HK-2 (cell line): Measurements from ENCODE around the gene NSD1.
A peak's percentile ranks its signal among the peaks of the same experiment; 100 is the strongest.

ENCODE experiments used
- DNase-seq: peaks from one replicate; pipeline ENCODE4 v3.0.0-alpha.2; 2018; ENCODE audit not compliant: unreplicated experiment

The NSD1 gene

DNA sequence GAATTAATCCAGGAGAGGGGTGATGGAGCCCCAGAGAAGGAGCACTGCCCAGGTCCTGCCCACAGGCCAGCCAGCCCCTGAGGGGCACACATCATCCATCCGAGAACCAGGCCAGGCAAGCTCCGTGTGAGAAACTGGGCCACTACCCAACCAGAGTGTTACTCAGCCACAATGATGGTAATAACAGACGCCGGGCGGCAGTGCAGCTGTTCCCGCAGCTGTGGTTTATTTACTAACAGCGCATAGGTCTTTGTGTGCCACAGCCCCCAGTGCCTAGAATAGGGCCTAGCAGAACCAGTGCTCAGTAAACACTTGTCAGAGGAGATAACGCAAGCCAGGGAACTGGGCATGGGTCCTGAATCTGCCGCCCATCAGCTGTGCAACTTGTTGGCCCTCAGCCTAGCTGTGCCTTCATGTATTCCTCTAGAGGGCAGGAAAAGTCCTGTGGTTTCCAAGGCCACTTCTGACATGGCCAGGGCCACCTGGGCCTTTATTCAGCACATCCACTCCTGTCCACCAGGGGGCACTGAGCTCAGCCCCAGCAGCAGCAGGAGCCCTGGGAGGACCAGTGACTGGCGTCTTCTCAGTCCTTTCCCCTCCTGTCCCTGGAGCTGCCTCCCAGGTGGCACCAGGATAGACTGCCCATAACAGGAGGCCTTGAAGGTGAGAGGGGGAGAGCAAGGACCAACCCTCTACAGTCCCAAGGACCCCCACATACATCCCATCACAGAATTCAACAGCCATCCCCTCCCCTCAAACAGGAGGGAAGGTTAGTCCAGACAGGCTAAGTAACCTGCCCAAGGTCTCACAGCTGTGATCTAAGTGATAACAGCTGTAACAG is 176.0 kb downstream of the NSD1 start:
- peak; percentile 66 for DNase-seq

DNA sequence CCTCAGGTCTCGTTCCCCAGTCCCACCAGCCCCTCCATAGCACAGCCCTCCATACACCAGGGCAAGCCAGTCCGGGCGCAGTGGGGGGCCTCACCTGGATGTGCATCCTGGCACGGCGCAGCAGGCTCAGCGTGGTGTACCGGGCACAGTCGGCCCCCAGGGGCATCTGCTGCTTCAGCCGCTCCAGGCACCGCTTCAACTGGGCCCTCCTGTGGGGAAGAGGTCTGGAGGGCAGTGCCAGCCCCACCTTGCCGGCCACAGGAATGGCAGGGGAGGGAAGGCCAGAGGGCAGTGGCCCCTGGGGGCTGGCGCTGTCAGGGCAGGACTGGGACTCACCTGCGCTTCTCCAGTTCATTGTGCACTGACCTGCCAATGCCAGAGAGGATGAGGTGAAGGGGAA is 176.8 kb downstream of the NSD1 start:
- DNase-seq, result no peak

GRCh38 chr5:177310757-177311391 is 177.3 kb downstream of the NSD1 start:
- DNase-seq, result no peak

DNA sequence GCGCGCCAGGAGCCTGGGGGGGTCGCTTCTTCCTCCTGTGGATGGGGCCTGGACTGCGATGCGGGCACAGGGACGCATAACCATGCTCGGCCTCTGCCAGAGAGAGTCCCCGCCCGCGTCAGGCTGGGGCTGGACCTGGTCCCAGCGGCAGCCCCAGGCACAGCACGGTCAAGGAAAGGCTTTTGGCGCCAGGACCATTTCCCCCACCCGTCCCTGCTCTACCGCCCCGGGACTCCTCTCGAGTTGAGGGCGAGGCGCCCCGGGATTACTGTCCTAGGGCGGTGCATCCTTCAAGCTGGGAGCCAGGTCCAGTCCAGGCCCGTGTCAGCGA is 177.8 kb downstream of the NSD1 start:
- no peak for DNase-seq

- DNase-seq, result peak; percentile 90
These were observed 178.4 kb downstream of the NSD1 start, which contains the start of gene MXD3 for GRCh38 chr5:177311723-177312648. MXD3 (minus strand) TSS chr5:177311898; CDS start chr5:177311830, 68 bp downstream.

DNA sequence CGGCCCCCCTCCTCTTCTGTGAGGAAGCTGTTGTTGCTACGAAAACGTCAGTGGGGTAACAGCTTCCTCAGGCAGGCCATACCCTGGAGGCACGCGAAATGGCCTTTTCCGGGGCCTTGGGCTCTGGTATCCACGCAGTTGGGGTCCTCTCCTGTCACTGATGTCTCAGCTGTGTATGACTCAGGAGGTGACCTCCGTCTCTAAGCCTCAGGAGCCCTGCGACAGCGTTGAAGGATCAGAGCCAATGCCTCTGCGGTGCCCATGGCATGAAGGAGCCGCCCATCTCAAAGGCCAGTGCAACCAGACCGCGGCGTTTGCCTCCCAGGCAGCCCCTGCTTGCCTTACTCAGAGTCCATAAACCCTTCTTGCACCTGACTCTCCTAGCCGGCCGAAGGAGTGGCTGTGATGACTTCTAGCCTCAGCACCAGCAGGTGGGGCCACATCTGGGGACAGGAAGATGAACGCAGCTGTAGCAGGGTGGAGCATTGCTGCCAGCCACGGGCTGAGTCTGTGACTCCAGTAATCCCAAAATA is 179.1 kb downstream of the NSD1 start:
- DNase-seq, result peak; percentile 56

DNA sequence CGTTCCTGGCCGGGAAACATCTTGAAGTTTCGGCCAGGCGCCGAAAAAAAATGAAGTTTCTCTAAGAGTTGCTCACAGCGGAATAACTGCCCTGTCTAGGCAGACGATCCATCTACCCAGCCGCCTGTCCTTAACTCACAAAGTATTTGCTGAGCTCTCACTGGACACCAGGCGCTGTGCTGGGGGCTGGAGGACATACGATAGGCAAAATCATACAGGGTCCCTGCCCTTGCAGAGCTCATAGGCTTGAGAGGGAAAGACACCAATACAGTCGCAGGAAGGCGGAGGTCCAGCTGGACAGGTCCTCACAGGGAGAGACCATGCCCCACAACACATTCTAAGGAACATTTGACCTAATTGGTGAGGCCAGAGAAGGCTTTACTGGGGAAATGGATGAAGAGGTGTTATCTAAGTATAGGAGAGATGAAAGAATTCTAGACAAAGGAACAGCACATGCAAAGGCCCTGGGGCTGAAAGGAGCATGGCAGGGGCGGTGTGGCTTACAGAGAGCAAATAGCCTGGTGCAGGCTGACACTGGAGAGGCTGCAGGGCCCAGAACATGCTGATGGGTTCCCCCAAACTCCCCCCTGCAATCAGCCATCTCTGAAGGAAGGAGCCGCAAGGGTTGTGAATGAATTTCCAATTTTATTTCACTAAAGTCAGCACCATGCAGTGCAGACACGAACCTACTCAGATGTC is 180.1 kb downstream of the NSD1 start:
- no peak for DNase-seq

GRCh38 chr5:177314376-177315342 is 181.1 kb downstream of the NSD1 start:
- no peak for DNase-seq

GRCh38 chr5:177315411-177315810 is 181.8 kb downstream of the NSD1 start:
- DNase-seq, result no peak

DNA sequence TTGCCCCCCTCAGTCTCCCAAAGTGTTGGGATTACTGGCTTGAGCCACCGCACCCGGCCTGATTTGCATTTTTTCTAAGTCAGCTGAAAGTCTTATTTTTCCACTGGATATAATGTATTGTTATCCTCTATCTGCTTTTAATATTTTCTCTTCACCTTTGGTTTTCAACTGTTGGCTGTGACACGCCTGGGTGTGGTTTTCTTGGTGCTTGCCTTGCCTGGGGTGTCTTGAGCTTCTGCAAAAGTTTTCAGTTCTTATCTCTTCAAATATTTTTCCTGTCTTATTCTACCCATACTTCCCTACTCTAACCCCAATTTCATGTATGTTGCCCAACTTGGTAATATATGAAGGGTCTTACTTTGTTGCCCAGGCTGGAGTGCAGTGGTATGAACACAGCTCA is 182.4 kb downstream of the NSD1 start:
- DNase-seq, result no peak

DNA sequence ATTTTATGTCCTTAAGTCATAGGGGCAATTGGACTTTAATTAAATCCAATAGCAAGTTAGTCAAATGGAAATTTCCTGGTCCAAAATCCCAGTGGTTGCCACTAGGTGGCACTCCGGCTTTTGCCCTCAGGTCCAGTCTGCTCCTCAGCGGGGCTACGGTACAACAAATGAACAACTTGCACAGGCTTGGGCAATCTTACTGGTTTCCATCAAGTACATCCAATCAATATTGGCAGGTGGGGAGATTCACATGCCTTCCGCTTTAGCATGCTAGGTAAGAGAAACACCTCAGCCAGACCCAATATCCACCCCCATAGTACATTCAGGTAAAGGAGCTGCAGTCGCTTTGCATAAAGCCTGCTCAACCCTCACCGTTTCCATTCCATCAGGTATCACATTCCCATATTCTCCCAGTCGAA is 184.4 kb downstream of the NSD1 start:
- peak; percentile 47 for DNase-seq

GRCh38 chr5:177319913-177320588 is 186.5 kb downstream of the NSD1 start:
- DNase-seq, result no peak

- no peak for DNase-seq
These were observed 187.3 kb downstream of the NSD1 start for GRCh38 chr5:177320879-177321278.

GRCh38 chr5:177325868-177326381 is 192.4 kb downstream of the NSD1 start:
- DNase-seq, result no peak

DNA sequence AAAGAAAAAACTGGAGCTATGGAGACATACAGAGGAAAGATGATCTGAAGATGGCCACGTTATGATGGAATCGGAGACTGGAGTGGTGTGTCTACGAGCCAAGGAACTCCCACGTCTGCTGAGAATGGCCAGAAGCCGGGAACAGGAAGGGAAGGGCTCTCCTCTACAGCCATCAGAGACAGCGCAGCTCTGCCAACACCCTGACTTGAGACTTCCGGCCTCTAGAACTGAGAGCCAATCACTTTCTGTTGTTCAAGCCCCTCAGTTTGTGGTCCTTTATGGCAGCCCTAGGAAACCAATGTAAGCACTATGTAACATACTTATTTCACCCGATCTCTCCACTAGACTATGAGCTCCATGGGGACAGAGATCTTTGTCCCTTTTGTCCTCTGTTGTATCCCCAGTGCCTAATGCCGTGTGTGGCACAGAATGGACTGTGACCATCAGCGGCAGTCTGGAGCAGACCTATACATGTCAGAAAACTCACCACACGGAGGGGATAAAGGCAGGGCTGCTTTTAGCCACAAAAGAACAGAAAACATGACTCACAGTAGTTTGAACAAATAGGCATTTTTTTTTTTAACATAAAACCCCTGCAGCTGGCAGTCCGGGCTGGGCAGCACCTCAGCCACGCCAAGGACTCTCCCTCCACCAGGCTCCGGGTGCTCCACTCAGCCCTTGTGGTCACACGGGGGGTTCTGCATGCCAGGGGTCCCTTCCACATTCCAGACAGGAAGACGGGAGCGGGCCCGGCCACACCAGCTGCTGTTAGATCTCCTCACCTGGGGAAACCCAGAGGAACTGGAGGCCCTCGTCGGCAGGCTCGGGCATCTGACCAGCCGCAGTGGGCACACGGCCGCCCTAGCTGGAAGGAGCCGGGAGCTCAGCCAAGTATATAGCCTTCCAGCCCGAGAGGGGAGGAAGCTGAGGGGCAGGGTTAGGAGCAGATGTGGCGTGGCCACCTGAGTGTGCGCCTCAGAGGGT is 194.3 kb downstream of the NSD1 start:
- no peak for DNase-seq

DNA sequence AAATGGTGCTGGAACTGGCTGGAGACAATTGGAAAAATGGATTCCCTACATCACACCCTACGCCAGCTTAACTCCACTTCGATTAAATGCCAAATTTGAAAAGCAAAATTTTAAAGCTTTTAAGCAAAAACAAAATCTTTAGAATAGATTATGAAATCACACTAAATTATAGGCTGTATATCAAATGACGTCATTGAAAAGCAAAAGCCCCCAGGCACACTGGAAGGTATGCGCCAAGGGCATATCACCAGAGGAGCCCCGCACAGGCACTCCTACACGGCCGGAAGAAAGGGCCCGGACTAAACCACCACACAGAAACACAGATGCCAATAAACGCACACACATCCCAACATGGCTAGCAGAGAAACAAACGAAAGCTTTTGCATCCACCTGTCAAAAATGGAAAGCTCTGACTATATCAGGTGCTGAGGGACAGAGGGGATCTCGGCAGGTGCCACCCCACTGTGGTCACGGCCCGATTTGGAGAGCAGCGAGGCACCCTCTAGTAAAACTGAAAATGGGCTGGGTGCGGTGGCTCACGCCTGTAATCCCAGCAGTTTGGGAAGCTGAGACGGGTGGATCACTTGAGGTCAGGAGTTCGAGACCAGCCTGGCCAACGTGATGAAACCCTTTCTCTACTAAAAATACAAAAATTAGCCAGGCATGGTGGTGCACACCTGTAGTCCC is 195.1 kb downstream of the NSD1 start:
- DNase-seq, result no peak

DNA sequence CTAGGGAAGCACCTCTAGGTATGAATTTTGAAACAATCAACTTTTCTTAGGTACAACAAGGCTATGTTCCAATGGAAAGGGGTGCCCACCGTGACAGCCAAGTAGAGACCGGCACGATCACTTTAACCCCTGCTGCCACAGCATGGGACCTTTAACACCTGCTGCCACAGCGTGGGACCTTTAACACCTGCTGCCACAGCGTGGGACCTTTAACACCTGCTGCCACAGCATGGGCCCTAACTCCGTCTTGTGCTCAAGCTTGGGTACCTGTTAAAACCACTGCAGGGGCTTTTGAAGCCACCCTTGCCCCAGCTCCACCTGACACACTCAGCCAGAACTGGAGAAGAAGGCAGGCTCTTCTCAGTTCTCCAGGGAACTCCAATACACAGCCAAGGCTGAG is 196.3 kb downstream of the NSD1 start:
- no peak for DNase-seq
